ENCODE data around the gene CMTM4. TPM values are rescaled to one million over a fixed set of nuclear protein-coding genes. Genes with fewer than 3 reads are reported as not detected.

The CMTM4 gene
- total and polyA plus RNA-seq, 2 of the 4 experiments (the other 2 are of a cell fraction): 9.0 to 14.5 TPM

DNA sequence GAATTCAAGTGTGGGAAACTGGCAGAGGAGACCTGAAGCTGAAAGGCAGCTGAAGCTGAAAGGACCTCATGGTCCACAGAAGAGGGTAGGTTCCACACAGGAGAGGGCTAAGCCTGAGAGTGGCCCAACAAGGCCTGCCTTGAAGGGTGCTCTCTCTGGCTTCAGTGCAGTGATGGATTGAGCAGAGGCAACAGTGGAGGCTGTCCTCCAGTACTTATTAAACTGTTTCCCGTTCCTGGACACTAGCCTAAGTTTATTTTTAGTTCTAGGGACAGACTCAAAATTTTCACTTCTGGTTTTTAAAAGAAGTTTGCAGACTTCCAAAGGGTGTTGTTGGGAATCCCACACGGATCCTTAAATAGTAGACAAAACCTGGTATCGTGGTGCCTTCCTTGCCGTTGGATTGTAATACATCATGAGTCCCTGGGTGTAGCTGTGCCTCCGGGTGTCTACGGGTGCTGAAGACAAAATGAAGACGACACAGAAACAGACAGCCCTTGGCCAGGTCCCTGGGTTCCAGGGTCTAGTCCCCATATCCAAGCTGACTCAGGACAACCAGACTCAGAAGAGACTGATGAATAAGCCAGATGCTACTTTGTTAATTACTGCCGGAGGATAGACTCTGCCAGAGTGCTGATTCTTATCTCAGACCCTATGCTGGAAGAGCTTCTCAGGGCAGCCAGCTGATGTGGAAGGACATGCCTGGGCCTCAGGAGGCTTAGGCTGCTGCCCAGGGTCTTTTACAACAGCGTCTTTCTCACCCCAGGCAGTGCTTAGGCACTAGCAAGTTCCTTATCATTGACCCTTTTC is 7.1 kb upstream of the CMTM4 start:
- H4K8ac ChIP-seq (ENCODE audit: low read depth in 2 of 2, low read length in 2 of 2): no peak overlapping the region
- ChIA-PET CTCF (interaction anchor here (0.8 kb wide), 1 partner anchor 13 kb away, joined by 3 read pairs; no protein-coding TSS in a partner anchor), POLR2A (ENCODE audit: unreplicated experiment) (no interaction called here)
- no peak overlapping the region for H3K18ac ChIP-seq (ENCODE audit: low read depth, low read length)
- no peak overlapping the region for H4K91ac ChIP-seq (ENCODE audit: insufficient read depth, low read depth, low read length)
- no peak overlapping the region for H3K4me3 ChIP-seq (ENCODE audit: insufficient read depth, low read depth, low read length)
- no peak overlapping the region for H2AFZ ChIP-seq (replicated peaks; ENCODE audit: low read length, poor library complexity)
- TF ChIP-seq RAD21 (IDR thresholded peaks at IDR 0.05; ENCODE audit: low read length): no peak
- no peak for TF ChIP-seq RCOR1 (IDR thresholded peaks at IDR 0.05; ENCODE audit: insufficient replicate concordance, low read length)
- no peak for TF ChIP-seq FOS (IDR thresholded peaks at IDR 0.05; ENCODE audit: low read depth, low read length)
- no peak for TF ChIP-seq CTCF (conservative IDR thresholded peaks at IDR 0.05; ENCODE audit: low read depth, low read length)
- no peak overlapping the region for H2BK20ac ChIP-seq (ENCODE audit: low read depth, low read length)
- no peak overlapping the region for H2BK120ac ChIP-seq (ENCODE audit: low read depth, low read length)
- no peak overlapping the region for H3K14ac ChIP-seq (replicated peaks; ENCODE audit: low read depth, low read length)
- H4K20me1 ChIP-seq (ENCODE audit: insufficient read depth, low read length): no peaks in the 10 kb centered on the region
- no peak overlapping the region for H2AK5ac ChIP-seq (ENCODE audit: low read depth, low read length)
- peaks cover 4% of the 10 kb centered on the region for H3K4me1 ChIP-seq (ENCODE audit: control insufficient read depth, insufficient read depth, low read length)
- H3K9ac ChIP-seq (ENCODE audit: low read depth, low read length): no peak overlapping the region
- H2BK5ac ChIP-seq (ENCODE audit: low read depth, low read length, poor library complexity, severe bottlenecking): no peak overlapping the region
- in situ Hi-C loops (cut with MboI; ENCODE audit: low sequenced_read_pairs) (no loop called here), dilution Hi-C loops (cut with HindIII; ENCODE audit: low sequenced_read_pairs, unreplicated experiment) (no loop called here), intact Hi-C loops (cut with micrococcal nuclease) (no loop called here)
- no peaks in the 10 kb centered on the region for H3K27me3 ChIP-seq (ENCODE audit: control insufficient read depth, insufficient read depth, low read length)
- no peak overlapping the region for H3K27ac ChIP-seq (ENCODE audit: insufficient read depth, low read length)
- no peak overlapping the region for H3K56ac ChIP-seq (ENCODE audit: extremely low read depth, insufficient read depth, low read length)
- H3K4ac ChIP-seq (ENCODE audit: low read depth, low read length): no peak overlapping the region
- no TSS peak for BruUV-seq (replicated peaks)
- no CpG with 5 or more reads among the region's 9 CpGs for WGBS, 2 experiments (ENCODE audit: extremely low coverage in 2 of 2, insufficient read length in 1 of 2)
- no peaks in the 10 kb centered on the region for H3K36me3 ChIP-seq (ENCODE audit: control insufficient read depth, insufficient read depth, low read length)
- H3K4me2 ChIP-seq (ENCODE audit: low read depth, low read length): no peak overlapping the region
- 0 out of 2 replicates have a peak, but pooled peaks cover 4% of the 10 kb centered on the region for H3K9me1 ChIP-seq (ENCODE audit: insufficient read depth, low read length)
- no peak overlapping the region for H3K23ac ChIP-seq (ENCODE audit: low read depth, low read length)
- DNase-seq (no peak), ATAC-seq (ENCODE audit: low read depth) (no peak)
- H3K9me3 ChIP-seq (ENCODE audit: control insufficient read depth, insufficient read depth, low read length): no peaks in the 10 kb centered on the region
- no peak overlapping the region for H2AK9ac ChIP-seq (replicated peaks; ENCODE audit: low read depth, low read length, poor library complexity)
- H2BK15ac ChIP-seq (ENCODE audit: low read depth, low read length): no peak overlapping the region
- H3K79me1 ChIP-seq (ENCODE audit: low read depth in 1 of 2, low read length in 2 of 2): no peaks in the 10 kb centered on the region
- no peak overlapping the region for H4K5ac ChIP-seq (ENCODE audit: low read depth, low read length)

Measured in IMR-90 (cell line).